ENCODE data around the gene IRF3. TPM values are rescaled to one million over a fixed set of nuclear protein-coding genes. Genes with fewer than 3 reads are reported as not detected.

Gene IRF3
- total RNA-seq, 1 donor from 2014 or later: 59.4 TPM

DNA sequence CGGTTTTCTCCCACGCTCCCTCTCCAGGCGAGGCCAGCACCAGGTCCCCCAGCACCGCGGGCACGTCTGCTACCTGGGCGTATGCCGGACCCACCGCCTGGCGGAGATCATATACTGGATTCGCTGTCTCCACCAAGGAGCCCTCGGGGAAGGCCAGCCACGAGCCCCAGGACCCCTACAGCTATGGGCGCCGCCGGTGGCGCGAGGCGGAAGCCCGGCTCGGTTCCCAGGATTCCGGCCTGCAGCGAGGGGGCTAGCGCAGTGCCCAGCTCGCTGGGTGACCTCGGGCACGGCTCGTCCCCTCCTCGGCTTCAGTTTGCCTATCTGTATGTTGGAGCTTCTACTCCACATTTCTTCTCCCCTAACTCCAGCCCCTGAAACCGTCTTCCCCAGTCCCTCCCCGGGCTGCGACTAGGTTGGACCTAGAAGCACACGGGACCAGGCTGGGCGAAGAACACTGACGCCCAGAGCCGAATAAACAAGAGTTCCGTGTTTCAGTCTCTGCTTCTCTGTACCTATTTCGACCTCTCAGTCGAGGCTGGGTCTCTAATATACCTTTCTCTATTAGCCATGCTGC lies 24.5 kb upstream of the IRF3 start:
- intact Hi-C loops (cut with DNase I): no loop called here

GRCh38 chr19:49689133-49690078 lies 23.7 kb upstream of the IRF3 start, which contains the start of gene ADM5:
ADM5 (plus strand) TSS chr19:49689594; CDS start chr19:49689838, 244 bp downstream.
- Histone ChIP-seq H3K36me3 (peaks cover 0 to 26% of the 10 kb centered on the region in 2 donors), H3K4me3 (peak within 1 kb of the TSS; percentile 49 to 62), H3K27me3 (no peaks in the 10 kb centered on the region), H3K27ac (peak within 1 kb of the TSS; percentile 79), H3K9me3 (no peaks in the 10 kb centered on the region), H3K4me1 (peaks cover 21% of the 10 kb centered on the region)
- DNase-seq (ENCODE audit: extremely low spot score in 2 of 2): no peak
- TF ChIP-seq POLR2AphosphoS5 (IDR thresholded peaks at IDR 0.05; ENCODE audit: insufficient read depth in 1 of 2, low read depth in 1 of 2): no peak
- TF ChIP-seq POLR2A (IDR thresholded peaks at IDR 0.05): no peak
- TF ChIP-seq CTCF (IDR thresholded peaks at IDR 0.05): peak in 2 of 3 experiments; percentile 2 to 48
- intact Hi-C loops (cut with DNase I): no loop called here

More for the DNA sequence above, 24.5 kb upstream of the IRF3 start:
- Histone ChIP-seq H3K27me3 (no peaks in the 10 kb centered on the region), H3K27ac (peak overlapping the region; percentile 79), H3K36me3 (peaks cover 0 to 19% of the 10 kb centered on the region in 2 donors), H3K4me1 (peaks cover 21% of the 10 kb centered on the region), H3K4me3 (peak overlapping the region; percentile 49 to 62), H3K9me3 (no peaks in the 10 kb centered on the region)
- no peak for TF ChIP-seq POLR2AphosphoS5 (IDR thresholded peaks at IDR 0.05; ENCODE audit: insufficient read depth in 1 of 2, low read depth in 1 of 2)
- TF ChIP-seq CTCF (IDR thresholded peaks at IDR 0.05): peak in 1 of 3 experiments; percentile 4
- DNase-seq (ENCODE audit: extremely low spot score in 2 of 2): no peak

GRCh38 chr19:49688531-49689132 lies 23.0 kb upstream of the IRF3 start:
- Histone ChIP-seq H3K9me3 (no peaks in the 10 kb centered on the region), H3K4me1 (peaks cover 21% of the 10 kb centered on the region), H3K4me3 (peak overlapping the region in 1 of 2 donors; percentile 49), H3K27me3 (no peaks in the 10 kb centered on the region), H3K36me3 (peaks cover 0 to 31% of the 10 kb centered on the region in 2 donors), H3K27ac (no peak overlapping the region)
- intact Hi-C loops (cut with DNase I): no loop called here
- no peak for DNase-seq (ENCODE audit: extremely low spot score in 2 of 2)
- TF ChIP-seq CTCF (IDR thresholded peaks at IDR 0.05) (no peak), POLR2AphosphoS5 (IDR thresholded peaks at IDR 0.05; ENCODE audit: insufficient read depth in 1 of 2, low read depth in 1 of 2) (no peak), POLR2A (IDR thresholded peaks at IDR 0.05) (no peak)

DNA sequence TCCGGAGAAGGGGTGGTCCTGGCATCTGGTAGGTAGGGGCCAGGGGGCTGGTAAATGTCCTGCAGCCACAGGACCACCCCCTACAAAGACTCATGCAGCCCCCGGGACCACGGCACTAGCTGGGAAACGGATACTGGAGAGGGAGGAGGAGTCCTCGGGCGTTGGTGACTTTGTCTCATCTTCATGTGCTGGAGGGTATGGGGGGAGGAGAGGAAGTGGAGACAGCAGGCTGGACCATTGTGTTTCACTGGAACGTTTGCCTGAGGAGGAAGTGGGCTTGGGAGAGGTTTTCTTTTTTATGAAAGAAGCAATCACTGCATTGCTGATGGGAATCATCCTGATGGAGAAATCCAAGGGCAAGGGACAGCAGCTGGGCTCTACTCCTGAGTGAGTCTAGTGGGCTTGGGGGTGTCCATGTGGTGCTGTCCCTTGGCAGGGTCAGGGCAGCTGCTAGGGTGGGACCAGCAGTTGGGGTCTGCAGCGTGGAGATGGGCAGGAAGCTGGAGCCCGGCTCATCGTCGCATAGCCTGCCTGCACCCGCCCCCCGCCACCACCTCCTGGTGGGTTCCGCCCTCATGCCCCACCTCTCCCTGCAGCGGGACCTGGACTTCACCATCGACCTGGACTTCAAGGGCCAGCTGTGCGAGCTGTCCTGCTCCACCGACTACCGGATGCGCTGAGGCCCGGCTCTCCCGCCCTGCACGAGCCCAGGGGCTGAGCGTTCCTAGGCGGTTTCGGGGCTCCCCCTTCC lies 22.1 kb upstream of the IRF3 start:
- no peak overlapping the region for H3K27ac ChIP-seq
- TF ChIP-seq CTCF (IDR thresholded peaks at IDR 0.05) (no peak), POLR2A (IDR thresholded peaks at IDR 0.05) (no peak), POLR2AphosphoS5 (IDR thresholded peaks at IDR 0.05; ENCODE audit: insufficient read depth in 1 of 2, low read depth in 1 of 2) (no peak)
- H3K36me3 ChIP-seq: peaks cover 0 to 40% of the 10 kb centered on the region in 2 donors
- H3K4me3 ChIP-seq: peak overlapping the region in 1 of 2 donors; percentile 49
- H3K27me3 ChIP-seq: no peaks in the 10 kb centered on the region
- intact Hi-C loops (cut with DNase I): no loop called here
- DNase-seq (ENCODE audit: extremely low spot score in 2 of 2): no peak
- H3K9me3 ChIP-seq: no peaks in the 10 kb centered on the region
- H3K4me1 ChIP-seq: peaks cover 21% of the 10 kb centered on the region
